GM21528 (cell line): ENCODE data around the gene OTOG.
A peak's percentile ranks its signal among the peaks of the same experiment; 100 is the strongest.

Experiments used
- ATAC-seq: cut with Tn5 transposase; IDR thresholded peaks from one replicate; pipeline ENCODE4 v1.9.1; 2021; ENCODE audit warnings: mild to moderate bottlenecking, moderate library complexity; ENCODE audit not compliant: unreplicated experiment, low FRiP score

OTOG gene

GRCh38 chr11:17516551-17517150 is 30.4 kb upstream of the OTOG start:
- ATAC-seq = no peak

GRCh38 chr11:17517186-17517585 is 29.9 kb upstream of the OTOG start:
- ATAC-seq = no peak

GRCh38 chr11:17518366-17518765 is 28.7 kb upstream of the OTOG start:
- ATAC-seq = no peak

- no peak for ATAC-seq
Measured at GRCh38 chr11:17519061-17519885, 27.8 kb upstream of the OTOG start.

- ATAC-seq = no peak
Measured at GRCh38 chr11:17521106-17521900, 25.8 kb upstream of the OTOG start.

GRCh38 chr11:17522655-17523054 is 24.4 kb upstream of the OTOG start:
- ATAC-seq = no peak

GRCh38 chr11:17524221-17524620 is 22.8 kb upstream of the OTOG start:
- ATAC-seq = no peak

GRCh38 chr11:17525570-17525969 is 21.5 kb upstream of the OTOG start:
- ATAC-seq = no peak

- no peak for ATAC-seq
Measured at GRCh38 chr11:17526326-17526725, 20.7 kb upstream of the OTOG start.

- no peak for ATAC-seq
Measured at GRCh38 chr11:17526931-17527627, 20.0 kb upstream of the OTOG start.

GRCh38 chr11:17527628-17527995 is 19.4 kb upstream of the OTOG start:
- ATAC-seq = no peak

- ATAC-seq = peak; percentile 63
Measured at GRCh38 chr11:17528181-17528691, 18.8 kb upstream of the OTOG start.

- no peak for ATAC-seq
Measured at GRCh38 chr11:17528906-17529843, 17.9 kb upstream of the OTOG start.

GRCh38 chr11:17529844-17530185 is 17.2 kb upstream of the OTOG start:
- no peak for ATAC-seq

GRCh38 chr11:17531071-17531600 is 15.9 kb upstream of the OTOG start:
- no peak for ATAC-seq

GRCh38 chr11:17531636-17532113 is 15.4 kb upstream of the OTOG start:
- ATAC-seq = no peak

GRCh38 chr11:17532784-17533183 is 14.3 kb upstream of the OTOG start:
- ATAC-seq = no peak

GRCh38 chr11:17533341-17533740 is 13.7 kb upstream of the OTOG start:
- no peak for ATAC-seq

GRCh38 chr11:17533778-17534415 is 13.2 kb upstream of the OTOG start:
- no peak for ATAC-seq
